Erythroblast (primary cell): ENCODE measurements around the gene PLEKHJ1.
A peak's percentile ranks its signal among the peaks of the same experiment; 100 is the strongest.

Source experiments
- DNase-seq, 2 experiments: peaks; one replicate each; lab custom pipeline; 2025; lab: John Stamatoyannopoulos, UW
- GATA1 ChIP-seq: IDR thresholded peaks from 2 replicates; pipeline ENCODE4 v1.6.1; 2011; ENCODE audit warnings: low read depth, mild to moderate bottlenecking, control low read depth, low read length, moderate library complexity
- POLR2A ChIP-seq: IDR thresholded peaks from 2 replicates; pipeline ENCODE4 v1.6.1; 2011; ENCODE audit warnings: mild to moderate bottlenecking, low read length

Gene PLEKHJ1

GRCh38 chr19:2274185-2274711 lies 38.1 kb upstream of the PLEKHJ1 start:
- no peak for TF ChIP-seq GATA1
- TF ChIP-seq POLR2A = no peak
- DNase-seq = no peak

GRCh38 chr19:2273356-2274184 lies 37.4 kb upstream of the PLEKHJ1 start:
- TF ChIP-seq GATA1 (no peak), POLR2A (no peak)

GRCh38 chr19:2271234-2272103 lies 35.3 kb upstream of the PLEKHJ1 start:
- TF ChIP-seq GATA1 = no peak
- TF ChIP-seq POLR2A = no peak
- DNase-seq = peak in 1 of 2 experiments; percentile 48

More at GRCh38 chr19:2273356-2274184, 37.4 kb upstream of the PLEKHJ1 start:
- peak; percentile 91 to 92 for DNase-seq

GRCh38 chr19:2270423-2271233 lies 34.5 kb upstream of the PLEKHJ1 start:
- TF ChIP-seq POLR2A = peak; percentile 54
- TF ChIP-seq GATA1 = no peak
- DNase-seq = peak; percentile 90 to 95

GRCh38 chr19:2270157-2270422 lies 34.0 kb upstream of the PLEKHJ1 start:
- peak; percentile 76 to 87 for DNase-seq
- no peak for TF ChIP-seq POLR2A
- TF ChIP-seq GATA1 = no peak

- peak; percentile 98 to 99 for DNase-seq
- TF ChIP-seq GATA1 (no peak), POLR2A (peak; percentile 99)
These were observed 33.4 kb upstream of the PLEKHJ1 start for GRCh38 chr19:2269244-2270156.

- DNase-seq = no peak
- no peak for TF ChIP-seq GATA1
- TF ChIP-seq POLR2A = no peak
These were observed 32.7 kb upstream of the PLEKHJ1 start for GRCh38 chr19:2268861-2269243.

GRCh38 chr19:2268480-2268830 lies 32.3 kb upstream of the PLEKHJ1 start:
- peak in 1 of 2 experiments; percentile 55 for DNase-seq
- TF ChIP-seq POLR2A = no peak
- TF ChIP-seq GATA1 = no peak

- TF ChIP-seq POLR2A = peak; percentile 32
- no peak for TF ChIP-seq GATA1
- DNase-seq = peak; percentile 78 to 83
These were observed 30.3 kb upstream of the PLEKHJ1 start for GRCh38 chr19:2266183-2266993.

GRCh38 chr19:2261438-2262172 lies 25.5 kb upstream of the PLEKHJ1 start:
- DNase-seq = peak; percentile 62 to 65
- no peak for TF ChIP-seq GATA1
- no peak for TF ChIP-seq POLR2A

GRCh38 chr19:2260341-2260805 lies 24.2 kb upstream of the PLEKHJ1 start:
- DNase-seq = no peak
- no peak for TF ChIP-seq POLR2A
- TF ChIP-seq GATA1 = no peak
